HG03457 (cell line): ENCODE data around the gene CCDC88B.
"Not testable (repeated sequence)": the region's sequence is repeated elsewhere in the genome, so short reads cannot be mapped to it uniquely, and the experiment has no call there.

Experiments
- ATAC-seq: cut with Tn5 transposase; IDR thresholded peaks from one replicate; pipeline ENCODE4 v1.9.1; 2021; ENCODE audit warnings: moderate number of reproducible peaks; ENCODE audit not compliant: unreplicated experiment

CCDC88B gene

DNA sequence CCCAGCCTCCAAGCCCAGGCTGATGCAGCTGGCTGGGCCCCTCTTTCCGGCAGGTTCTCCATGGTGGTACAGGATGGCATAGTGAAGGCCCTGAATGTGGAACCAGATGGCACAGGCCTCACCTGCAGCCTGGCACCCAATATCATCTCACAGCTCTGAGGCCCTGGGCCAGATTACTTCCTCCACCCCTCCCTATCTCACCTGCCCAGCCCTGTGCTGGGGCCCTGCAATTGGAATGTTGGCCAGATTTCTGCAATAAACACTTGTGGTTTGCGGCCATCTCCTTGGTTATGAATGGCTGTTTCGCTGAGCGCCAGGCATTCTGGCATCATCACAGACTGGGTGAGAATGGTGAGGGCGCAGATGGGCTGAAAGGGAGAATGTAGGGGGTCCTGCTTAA lies 18.5 kb upstream of the CCDC88B start:
- ATAC-seq, result no peak

DNA sequence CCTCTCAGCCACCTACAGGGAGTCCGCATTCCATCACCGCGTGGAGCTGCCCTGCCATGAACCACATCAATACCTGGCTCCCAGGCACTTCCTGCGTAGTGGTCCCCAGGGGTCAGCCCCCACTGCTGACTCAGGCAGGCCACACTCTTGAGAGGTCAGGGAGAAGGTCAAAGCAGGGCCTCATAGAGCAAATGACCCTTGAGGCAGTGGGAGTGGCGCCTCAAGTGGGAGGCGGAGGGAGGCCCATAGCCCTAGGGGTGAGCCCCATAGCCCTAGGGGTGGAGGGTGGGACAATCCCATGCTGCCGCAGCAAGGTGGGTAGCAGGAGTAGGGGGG lies 17.1 kb upstream of the CCDC88B start:
- no peak for ATAC-seq

DNA sequence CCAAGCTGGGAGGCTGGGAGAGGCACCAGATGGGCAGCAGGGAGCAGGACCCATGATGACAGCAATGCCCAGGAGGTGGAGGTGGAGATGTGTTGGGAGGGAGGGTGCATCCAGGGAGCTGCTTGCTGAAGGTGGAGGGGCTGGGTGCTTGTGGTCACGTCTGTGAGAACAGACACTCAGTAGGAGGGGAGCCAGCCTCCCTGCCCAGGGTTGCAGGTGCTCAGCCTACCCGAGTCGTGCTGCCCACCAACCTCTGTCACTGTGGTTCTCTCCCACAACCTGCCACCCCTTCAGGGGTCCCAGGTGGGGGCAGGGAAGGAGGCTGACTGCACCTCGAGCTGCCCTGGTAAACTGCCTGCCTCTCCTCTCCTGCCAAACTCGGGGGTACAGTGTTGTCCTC lies 16.6 kb upstream of the CCDC88B start:
- ATAC-seq, result no peak

DNA sequence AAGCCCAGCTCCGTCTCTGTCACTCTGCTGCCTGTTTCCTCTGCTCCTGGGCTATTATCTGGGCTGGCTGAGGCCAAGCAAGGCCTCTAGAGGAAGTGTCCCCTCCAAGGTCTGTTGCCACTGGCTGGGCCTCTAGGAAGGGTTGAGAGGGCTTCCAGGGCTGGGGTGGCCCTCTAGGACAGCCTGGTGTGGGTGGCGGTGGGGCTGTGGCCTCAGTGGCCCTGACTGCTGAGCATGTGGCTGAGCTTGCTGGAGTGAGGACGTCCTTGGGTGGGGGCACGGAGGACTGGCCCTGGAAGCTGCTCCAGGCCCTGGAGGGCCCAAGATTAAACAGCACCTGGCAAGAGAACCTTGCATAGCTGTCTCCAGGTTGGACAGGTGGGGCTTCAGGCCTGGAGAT lies 16.0 kb upstream of the CCDC88B start:
- ATAC-seq, result not testable (repeated sequence)

DNA sequence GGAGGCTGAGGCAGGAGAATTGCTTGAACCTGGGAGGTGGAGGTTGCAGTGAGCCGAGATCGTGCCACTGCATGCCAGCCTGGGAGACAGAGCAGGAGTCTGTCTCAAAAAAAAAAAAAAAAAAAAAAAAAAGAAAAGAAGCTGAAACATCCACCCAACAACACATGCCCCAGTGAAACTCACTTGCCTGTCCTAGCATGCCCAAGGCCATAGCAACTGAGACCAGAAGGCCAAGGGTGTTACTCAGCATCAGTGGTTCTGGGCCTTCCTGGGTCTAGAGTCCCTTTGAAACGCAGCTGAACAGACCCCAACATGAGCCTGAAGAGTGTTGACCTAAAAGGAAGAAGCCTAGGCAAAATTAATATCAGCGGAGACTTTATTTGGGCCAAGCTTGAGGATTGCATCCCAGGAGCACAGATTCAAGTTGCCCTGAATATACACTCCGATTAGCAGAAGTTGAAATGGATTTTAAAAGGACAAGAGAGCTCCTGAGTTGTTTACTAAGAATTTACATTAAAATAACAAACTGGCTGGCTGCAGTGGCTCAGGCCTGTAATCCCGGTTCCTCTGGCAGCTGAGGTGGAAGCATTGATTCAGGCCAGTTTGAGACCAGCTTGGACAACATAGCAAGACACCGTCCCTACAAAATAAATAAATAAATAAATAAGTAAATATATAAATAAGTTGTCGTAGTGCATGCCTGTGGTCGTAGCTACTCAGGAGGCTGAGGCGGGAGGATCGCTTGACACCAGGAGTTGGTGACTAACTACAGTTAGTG lies 15.1 kb upstream of the CCDC88B start:
- no peak for ATAC-seq

DNA sequence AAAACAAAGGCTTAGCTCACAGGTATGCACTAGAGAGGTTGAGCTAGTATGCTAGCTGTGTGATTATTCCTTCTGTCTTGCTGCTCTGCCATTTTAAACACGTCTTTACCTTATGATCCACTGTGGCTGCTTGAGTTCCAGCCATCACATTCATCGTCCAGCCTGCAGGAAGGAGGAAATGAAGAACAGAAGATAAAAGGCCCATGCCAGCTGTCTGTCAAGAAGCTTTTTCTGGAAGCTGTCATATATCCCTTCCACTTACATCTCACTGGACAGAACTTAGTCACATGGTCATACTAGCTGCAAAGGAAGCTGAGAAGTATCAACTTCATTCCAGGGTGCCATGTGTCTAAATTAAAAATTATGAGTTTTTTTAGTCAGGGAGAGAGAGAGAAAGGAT lies 12.6 kb upstream of the CCDC88B start:
- no peak for ATAC-seq

DNA sequence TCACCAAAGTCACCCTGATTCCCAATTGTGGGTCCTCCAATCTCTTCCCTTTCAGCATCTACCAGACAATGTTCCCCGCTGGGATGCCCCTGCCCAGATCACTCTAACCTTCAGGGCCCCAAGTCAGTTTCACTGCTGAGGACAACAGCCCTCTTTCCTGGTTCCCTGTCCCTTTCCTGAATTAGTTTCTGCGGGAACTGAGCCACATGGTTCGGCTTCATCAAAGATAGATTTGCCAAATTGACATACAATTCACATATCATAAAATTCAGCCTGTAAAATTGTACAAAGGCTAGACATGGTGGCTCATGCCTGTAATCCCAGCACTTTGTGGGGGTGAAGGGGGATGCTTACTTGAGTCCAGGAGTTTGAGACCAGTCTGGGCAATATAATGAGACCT lies 12.0 kb upstream of the CCDC88B start:
- ATAC-seq, result no peak

DNA sequence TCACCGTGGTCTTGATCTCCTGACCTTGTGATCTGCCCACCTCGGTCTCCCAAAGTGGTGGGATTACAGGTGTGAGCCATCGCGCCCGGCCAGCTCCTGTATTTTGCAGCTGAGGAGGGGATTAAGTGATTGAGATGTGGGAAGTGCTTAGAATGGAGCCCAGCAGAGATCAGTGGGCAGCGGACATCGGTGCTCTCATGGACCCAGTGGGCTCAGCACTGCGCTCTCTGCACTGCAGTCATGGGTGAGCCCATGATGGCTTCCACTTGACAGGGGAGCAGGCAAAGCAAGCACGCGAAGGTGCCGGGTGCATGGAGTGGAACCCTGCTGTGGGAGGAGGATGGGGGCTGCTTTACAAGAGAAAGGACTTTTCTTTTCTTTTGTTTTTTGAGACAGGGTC lies 9.1 kb upstream of the CCDC88B start:
- no peak for ATAC-seq

DNA sequence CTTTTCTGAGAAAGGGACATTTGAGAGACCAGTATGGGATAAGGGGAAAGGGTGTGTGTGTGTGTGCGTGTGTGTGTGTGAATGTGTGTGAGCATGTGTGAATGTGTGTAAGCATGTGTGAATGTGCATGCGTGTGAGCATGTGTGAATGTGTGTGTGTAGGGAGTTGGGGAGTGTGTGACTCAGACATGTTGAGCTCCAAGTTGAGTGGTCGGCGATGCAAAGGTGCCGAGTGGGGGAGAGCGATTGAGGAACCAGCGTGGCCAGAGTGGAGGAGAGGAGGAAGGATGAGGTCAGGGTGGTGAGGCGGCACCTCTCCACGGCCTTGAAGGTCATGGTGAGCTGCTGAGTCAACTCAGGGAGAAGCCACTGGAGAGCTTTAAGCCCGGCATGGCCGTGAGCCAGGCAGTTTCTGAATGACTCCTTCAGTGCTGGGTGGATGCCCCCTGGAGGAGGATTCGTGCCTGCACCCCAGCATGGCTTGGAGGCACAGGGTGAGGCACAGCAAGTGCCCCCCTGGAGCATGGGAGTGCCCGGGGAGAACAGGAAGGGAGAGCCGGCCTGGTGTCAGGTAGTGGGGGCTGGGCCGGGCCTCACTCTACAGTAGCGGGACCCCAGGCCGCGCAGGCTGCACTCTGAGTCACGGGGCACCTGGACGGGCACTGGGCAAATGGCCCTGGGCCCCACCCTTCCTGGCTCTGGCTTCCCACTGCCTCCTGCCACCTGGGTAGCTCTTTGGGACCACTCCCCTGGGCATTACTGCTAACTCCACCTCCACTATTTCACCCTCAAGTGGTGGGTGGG lies 8.2 kb upstream of the CCDC88B start:
- ATAC-seq, result no peak

DNA sequence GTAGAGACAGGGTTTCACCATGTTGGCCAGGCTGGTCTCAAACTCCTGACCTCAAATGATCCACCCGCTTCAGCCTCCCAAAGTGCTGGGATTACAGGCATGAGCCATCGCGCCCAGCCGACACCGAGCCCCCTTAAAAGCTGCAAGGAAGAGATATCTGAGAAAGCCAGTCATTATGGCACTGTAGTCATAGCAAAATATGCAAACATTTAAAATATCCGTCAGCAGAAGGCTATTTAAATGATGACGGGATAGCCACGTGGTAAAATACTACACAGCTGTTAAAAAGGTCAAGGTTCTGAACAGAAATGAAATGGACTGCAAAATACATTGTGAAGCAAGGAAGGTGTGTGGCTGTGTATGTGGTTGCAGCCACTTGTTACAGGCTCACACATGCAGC lies 6.4 kb upstream of the CCDC88B start:
- ATAC-seq, result no peak

DNA sequence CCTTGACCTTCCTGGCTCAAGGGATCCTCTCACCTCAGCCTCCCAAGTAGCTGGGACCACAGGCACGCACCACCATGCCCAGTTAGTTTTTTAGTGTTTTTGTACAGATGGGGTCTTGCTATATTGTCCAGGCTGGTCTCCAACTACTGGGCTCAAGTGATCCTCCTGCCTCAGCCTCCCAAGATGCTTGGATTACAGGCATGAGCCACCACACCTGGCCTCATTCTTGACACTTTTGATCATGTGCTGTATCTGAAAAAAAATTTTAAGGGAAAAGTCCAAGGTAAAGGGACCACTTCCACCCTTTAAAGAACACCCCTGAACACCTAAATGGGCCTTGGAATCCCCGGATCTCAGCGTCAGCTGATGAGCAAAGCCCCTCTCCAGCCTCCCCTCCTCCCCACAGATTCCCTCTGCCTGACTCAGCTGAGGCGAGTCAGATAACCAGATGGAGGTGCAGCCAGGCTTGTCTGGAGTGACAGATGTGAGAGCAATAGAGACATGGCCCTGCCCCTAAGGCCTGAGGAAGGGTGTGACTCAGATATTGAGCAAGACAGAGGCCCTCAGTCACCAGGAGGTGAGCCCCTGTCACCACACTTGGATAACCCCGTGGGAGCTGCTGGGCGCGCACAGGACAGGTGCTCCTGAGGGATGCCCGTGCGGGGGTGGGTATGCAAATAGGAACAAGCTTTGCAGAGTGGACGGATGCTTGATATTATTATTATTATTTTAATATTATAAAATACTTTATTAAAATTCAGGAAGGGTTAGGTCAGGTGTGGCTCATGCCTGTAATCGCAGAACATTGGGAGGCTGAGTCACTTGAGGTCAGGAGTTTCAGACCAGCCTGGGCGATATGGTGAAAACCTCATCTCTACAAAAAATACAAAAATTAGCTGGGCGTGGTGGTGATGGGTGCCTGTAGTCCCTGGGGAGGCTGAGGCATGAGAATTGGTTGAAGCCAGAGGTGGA lies 5.0 kb upstream of the CCDC88B start:
- peak; percentile 52 for ATAC-seq

DNA sequence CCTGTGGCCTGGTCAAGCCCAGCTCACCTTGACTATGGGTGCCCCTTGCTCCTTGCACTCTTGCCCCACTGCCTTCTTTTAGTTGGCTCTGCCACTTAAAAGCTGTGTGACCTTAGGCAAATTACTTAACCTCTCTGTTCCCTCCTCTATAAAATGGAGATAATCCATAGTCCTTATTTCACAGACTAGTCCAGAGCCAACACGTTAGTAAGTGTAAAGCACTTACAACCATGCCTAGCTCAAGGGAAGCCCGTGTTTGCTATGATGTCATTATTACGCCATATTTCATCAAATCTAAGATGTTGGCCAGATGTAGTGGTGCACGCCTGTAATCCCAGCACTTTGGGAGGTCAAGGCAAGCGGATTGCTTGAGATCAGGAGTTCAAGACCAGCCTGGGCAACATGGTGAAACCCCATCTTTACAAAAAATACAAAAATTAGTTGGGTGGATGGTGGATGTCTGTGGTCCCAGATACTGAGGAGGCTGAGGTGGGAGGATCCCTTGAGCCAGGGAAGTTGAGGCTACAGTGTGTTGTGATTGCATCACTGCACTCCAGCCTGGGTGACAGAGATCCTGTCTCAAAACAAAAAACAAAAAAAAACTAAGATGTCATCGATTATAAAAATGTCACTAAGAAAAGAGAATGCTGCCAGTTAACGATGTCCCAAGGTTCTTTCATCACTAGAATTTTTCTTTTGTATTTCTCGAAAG lies 2.3 kb upstream of the CCDC88B start:
- no peak for ATAC-seq

DNA sequence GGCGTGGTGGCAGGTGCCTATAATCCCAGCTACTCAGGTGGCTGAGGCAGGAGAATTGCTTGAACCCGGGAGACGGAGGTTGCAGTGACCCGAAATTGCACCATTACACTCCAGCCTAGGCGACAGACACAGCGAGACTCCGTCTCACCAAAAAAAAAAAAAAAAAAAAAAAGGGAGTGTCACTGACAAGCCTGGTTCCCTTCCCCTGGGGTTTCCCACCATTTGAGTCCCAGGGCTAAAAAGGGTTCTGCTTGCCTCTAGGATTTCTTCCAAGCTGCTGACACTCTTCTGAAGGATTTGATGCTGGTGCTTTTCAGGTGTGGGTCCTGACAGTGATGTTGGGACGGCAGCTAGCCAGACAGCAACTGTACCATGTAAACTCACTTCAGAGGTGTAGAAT lies 1.3 kb upstream of the CCDC88B start:
- no peak for ATAC-seq

DNA sequence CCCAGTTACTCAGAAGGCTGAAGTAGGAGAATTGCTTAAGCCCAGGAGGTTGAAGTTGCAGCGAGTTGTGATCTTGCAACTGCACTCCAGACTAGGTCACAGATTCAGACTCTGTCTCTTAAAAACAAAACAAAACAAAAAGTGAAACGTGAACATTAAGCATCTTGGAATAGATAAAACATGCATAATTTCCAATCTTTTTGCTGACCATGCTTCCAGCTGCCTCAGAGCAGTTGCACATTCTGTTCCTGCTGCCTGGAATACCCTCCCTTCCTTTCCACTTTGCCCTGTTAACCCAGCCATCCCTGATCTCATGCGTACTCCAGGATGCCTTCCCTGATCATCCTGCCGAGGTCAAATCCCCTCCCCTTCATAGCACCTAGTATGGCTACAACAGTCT lies 718 bp upstream of the CCDC88B start:
- ATAC-seq, result no peak

DNA sequence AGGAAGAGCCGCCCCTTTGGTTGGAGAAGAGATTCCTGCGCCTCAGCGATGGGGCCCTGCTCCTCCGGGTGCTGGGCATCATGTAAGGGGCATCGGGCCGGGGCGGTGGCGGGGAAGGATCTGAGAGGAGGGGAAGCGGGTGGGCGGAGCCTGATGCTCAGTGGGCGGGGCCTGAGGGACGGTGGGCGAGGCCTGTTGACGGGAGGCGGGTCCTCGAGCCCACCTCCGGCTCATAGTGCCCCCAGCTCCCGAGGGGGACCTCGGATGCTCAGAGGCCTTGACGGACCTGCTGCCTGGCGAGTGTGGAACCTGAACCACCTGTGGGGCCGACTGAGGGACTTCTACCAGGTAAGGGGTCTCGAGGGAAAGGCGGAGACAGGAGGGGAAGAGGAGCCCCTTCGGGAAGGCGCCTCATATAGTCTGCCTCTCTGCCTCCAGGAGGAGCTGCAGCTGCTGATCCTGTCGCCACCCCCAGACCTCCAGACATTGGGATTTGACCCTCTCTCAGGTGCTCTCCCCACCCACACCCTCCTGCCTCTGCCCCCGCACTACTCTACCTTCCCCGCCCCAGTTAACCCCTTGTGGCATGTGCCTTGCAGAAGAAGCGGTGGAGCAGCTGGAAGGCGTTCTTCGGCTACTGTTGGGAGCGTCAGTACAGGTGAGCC lies 799 bp downstream of the CCDC88B start:
- ATAC-seq, result no peak

DNA sequence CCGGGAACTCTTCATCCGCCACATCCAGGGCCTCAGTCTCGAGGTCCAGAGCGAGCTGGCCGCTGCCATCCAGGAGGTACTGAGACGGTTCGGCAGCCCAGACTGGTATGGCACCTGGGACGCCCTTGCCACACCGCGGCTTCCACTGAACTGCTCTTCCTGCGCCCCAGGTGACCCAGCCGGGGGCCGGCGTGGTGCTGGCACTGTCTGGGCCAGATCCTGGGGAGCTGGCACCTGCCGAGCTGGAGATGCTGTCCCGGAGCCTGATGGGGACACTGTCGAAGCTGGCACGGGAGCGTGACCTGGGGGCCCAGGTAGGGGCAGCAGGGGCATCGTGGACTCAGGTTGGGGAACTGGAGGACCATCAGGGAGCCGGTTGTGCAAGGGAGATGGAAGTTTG lies 1.4 kb downstream of the CCDC88B start:
- ATAC-seq, result no peak

DNA sequence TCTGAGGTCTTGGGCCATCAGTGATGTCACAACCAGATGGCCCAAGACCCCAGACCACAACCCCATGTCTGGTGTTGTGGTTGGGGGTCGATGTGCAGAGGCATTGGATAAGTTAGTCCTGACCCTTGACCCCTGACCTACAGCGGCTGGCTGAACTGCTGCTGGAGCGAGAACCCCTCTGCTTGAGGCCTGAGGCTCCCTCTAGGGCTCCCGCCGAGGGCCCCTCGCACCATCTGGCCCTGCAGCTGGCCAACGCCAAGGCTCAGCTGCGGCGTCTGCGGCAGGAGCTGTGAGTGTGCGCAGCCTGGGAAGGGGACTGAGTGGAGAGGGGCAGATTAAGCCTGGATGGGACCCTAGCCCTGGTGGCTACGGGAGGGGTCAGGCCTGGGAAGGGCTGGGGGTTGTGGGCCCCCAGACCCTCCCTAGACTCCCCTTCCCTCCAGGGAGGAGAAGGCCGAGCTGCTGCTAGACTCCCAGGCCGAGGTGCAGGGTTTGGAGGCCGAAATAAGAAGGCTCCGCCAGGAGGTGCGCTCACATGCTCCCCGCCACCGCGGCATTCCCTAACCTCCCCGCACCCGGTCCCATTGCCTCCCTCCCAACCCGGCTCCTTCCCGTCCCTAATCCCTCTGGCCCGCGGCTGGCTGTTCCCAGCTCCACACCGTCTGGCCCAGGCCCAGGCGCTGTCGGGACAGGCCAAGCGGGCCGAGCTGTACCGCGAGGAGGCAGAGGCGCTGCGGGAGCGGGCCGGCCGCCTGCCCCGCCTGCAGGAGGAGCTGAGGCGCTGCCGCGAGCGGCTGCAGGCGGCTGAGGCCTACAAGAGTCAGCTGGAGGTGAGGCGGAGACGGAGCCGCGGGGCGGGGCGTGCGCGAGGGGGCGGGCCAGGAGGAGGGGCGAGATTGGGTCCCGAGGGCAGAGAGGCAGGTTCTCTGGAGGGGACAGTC lies 2.1 kb downstream of the CCDC88B start:
- no peak for ATAC-seq

DNA sequence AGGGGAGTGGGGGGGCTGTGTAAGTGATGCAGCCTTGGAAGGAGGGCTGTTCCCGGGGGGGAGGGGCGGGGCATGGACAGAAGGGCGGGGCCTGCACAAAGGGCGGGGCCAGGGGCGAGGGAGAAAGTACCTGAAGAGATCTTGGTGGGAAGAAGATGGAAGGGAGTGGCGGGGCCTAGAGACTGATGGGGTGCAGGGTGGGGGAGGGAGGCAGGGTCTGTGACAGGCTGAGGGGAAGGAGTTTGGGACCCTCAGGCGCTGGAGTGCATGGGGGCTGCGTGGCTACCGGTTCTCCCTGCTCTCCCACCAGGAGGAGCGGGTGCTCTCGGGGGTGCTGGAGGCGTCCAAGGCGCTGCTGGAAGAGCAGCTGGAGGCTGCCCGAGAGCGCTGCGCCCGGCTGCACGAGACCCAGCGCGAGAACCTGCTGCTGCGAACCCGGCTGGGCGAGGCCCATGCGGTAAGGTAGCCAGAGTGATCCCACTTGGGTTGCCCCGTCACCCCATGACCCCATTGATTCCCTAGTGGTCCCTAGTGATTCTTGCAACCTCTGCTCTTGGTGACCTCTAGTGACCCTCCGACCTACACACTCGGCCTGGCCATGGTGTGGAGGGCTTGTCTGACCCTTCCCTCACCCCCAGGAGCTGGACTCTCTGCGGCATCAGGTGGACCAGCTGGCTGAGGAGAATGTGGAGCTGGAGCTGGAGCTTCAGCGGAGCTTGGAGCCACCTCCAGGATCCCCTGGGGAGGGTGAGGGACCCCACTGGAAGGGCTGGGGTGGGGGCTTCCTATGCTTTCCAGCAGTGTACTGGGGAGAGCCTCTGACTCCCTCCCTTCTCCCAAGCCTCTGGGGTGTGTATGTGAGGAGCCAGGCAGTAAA lies 3.1 kb downstream of the CCDC88B start:
- ATAC-seq, result no peak
